Measurements from ENCODE around the gene SCN3A. TPM values are rescaled to one million over a fixed set of nuclear protein-coding genes. Genes with fewer than 3 reads are reported as not detected.

The SCN3A gene
- total and polyA plus RNA-seq, 2 of the 4 experiments (the other 2 are of a cell fraction) = 0.26 to 0.90 TPM

DNA sequence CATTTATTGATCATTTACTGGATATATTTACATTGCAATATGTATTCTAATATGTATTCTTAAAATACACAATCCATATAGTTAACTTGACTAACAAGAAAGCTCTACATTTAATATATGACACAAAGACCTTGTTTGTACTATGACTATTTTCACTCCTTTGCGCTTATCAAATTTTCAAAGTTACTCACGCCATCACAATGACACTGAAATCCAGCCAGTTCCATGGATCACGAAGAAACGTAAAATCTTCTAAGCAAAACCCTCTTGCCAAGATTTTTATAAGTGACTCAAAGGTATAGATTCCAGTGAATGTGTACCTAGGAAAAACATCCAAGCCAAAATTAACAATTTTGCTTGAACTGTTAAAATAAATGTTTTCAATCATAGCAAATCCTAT is 39.6 kb downstream of the SCN3A start:
- Histone ChIP-seq H2BK20ac (ENCODE audit: low read depth, low read length) (no peak overlapping the region), H2BK5ac (ENCODE audit: low read depth, low read length, poor library complexity, severe bottlenecking) (no peak overlapping the region), H3K4ac (ENCODE audit: low read depth, low read length) (no peak overlapping the region), H3K23ac (ENCODE audit: low read depth, low read length) (no peak overlapping the region), H2BK120ac (ENCODE audit: low read depth, low read length) (no peak overlapping the region), H4K5ac (ENCODE audit: low read depth, low read length) (no peak overlapping the region), H4K91ac (ENCODE audit: insufficient read depth, low read depth, low read length) (no peak overlapping the region), H4K8ac (ENCODE audit: low read depth in 2 of 2, low read length in 2 of 2) (no peak overlapping the region), H2BK15ac (ENCODE audit: low read depth, low read length) (no peak overlapping the region), H2AK5ac (ENCODE audit: low read depth, low read length) (no peak overlapping the region), H3K9ac (ENCODE audit: low read depth, low read length) (no peak overlapping the region), H2AFZ (replicated peaks; ENCODE audit: low read length, poor library complexity) (no peak overlapping the region), H3K4me1 (ENCODE audit: control insufficient read depth, insufficient read depth, low read length) (peaks cover 2% of the 10 kb centered on the region), H3K9me1 (ENCODE audit: insufficient read depth, low read length) (no peaks in the 10 kb centered on the region), H3K27me3 (ENCODE audit: control insufficient read depth, insufficient read depth, low read length) (no peaks in the 10 kb centered on the region), H3K14ac (replicated peaks; ENCODE audit: low read depth, low read length) (no peak overlapping the region), H3K79me1 (ENCODE audit: low read depth in 1 of 2, low read length in 2 of 2) (no peaks in the 10 kb centered on the region), H2AK9ac (replicated peaks; ENCODE audit: low read depth, low read length, poor library complexity) (no peak overlapping the region), H3K36me3 (ENCODE audit: control insufficient read depth, insufficient read depth, low read length) (no peaks in the 10 kb centered on the region), H3K27ac (ENCODE audit: insufficient read depth, low read length) (no peak overlapping the region), H3K4me2 (ENCODE audit: low read depth, low read length) (no peak overlapping the region), H3K18ac (ENCODE audit: low read depth, low read length) (no peak overlapping the region), H4K20me1 (ENCODE audit: insufficient read depth, low read length) (no peaks in the 10 kb centered on the region), H3K4me3 (ENCODE audit: insufficient read depth, low read depth, low read length) (no peak overlapping the region), H3K9me3 (ENCODE audit: control insufficient read depth, insufficient read depth, low read length) (no peaks in the 10 kb centered on the region), H3K56ac (ENCODE audit: extremely low read depth, insufficient read depth, low read length) (no peak overlapping the region)
- no TSS peak for BruUV-seq (replicated peaks)
- ATAC-seq (ENCODE audit: low read depth) (no peak), DNase-seq (peak; percentile 13)
- dilution Hi-C loops (cut with HindIII; ENCODE audit: low sequenced_read_pairs, unreplicated experiment) = no loop called here
- in situ Hi-C loops (cut with MboI; ENCODE audit: low sequenced_read_pairs) = no loop called here
- TF ChIP-seq ELK1 (IDR thresholded peaks at IDR 0.05; ENCODE audit: borderline replicate concordance, low read depth, low read length) = no peak
- TF ChIP-seq, protein P1, sequence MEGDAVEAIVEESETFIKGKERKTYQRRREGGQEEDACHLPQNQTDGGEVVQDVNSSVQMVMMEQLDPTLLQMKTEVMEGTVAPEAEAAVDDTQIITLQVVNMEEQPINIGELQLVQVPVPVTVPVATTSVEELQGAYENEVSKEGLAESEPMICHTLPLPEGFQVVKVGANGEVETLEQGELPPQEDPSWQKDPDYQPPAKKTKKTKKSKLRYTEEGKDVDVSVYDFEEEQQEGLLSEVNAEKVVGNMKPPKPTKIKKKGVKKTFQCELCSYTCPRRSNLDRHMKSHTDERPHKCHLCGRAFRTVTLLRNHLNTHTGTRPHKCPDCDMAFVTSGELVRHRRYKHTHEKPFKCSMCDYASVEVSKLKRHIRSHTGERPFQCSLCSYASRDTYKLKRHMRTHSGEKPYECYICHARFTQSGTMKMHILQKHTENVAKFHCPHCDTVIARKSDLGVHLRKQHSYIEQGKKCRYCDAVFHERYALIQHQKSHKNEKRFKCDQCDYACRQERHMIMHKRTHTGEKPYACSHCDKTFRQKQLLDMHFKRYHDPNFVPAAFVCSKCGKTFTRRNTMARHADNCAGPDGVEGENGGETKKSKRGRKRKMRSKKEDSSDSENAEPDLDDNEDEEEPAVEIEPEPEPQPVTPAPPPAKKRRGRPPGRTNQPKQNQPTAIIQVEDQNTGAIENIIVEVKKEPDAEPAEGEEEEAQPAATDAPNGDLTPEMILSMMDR (conservative IDR thresholded peaks at IDR 0.05; ENCODE audit: low read depth, low read length) = no peak
- TF ChIP-seq SMC3 (IDR thresholded peaks at IDR 0.05; ENCODE audit: low read depth, low read length) = no peak
- TF ChIP-seq NFE2L2 (IDR thresholded peaks at IDR 0.05; ENCODE audit: low read depth, low read length) = no peak
- no peak for TF ChIP-seq CEBPB (IDR thresholded peaks at IDR 0.05; ENCODE audit: low read depth, low read length)
- no peak for TF ChIP-seq MAZ (IDR thresholded peaks at IDR 0.05; ENCODE audit: borderline replicate concordance, low read depth, low read length)
- TF ChIP-seq RAD21 (IDR thresholded peaks at IDR 0.05; ENCODE audit: low read length) = no peak
- TF ChIP-seq, protein P2, sequence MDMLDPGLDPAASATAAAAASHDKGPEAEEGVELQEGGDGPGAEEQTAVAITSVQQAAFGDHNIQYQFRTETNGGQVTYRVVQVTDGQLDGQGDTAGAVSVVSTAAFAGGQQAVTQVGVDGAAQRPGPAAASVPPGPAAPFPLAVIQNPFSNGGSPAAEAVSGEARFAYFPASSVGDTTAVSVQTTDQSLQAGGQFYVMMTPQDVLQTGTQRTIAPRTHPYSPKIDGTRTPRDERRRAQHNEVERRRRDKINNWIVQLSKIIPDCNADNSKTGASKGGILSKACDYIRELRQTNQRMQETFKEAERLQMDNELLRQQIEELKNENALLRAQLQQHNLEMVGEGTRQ (IDR thresholded peaks at IDR 0.05; ENCODE audit: low read depth, low read length) = no peak
- no peak for TF ChIP-seq POLR2A (IDR thresholded peaks at IDR 0.05; ENCODE audit: low read depth, low read length)
- no peak for TF ChIP-seq RFX5 (IDR thresholded peaks at IDR 0.05; ENCODE audit: low read depth, low read length)
- no peak for TF ChIP-seq BHLHE40 (IDR thresholded peaks at IDR 0.05; ENCODE audit: low read depth, low read length)
- no peak for TF ChIP-seq MXI1 (IDR thresholded peaks at IDR 0.05; ENCODE audit: borderline replicate concordance, low read depth, low read length)
- TF ChIP-seq CHD1 (IDR thresholded peaks at IDR 0.05; ENCODE audit: low read depth, low read length) = no peak
- no peak for TF ChIP-seq MAFK (IDR thresholded peaks at IDR 0.05; ENCODE audit: low read depth, low read length)
- TF ChIP-seq FOS (IDR thresholded peaks at IDR 0.05; ENCODE audit: low read depth, low read length) = no peak
- no peak for TF ChIP-seq RCOR1 (IDR thresholded peaks at IDR 0.05; ENCODE audit: insufficient replicate concordance, low read length)
- CTCF ChIA-PET = no interaction called here
- intact Hi-C loops (cut with micrococcal nuclease) = no loop called here
- WGBS, 2 experiments (ENCODE audit: extremely low coverage in 2 of 2, insufficient read length in 1 of 2) = no CpG with 5 or more reads among the region's 4 CpGs
- POLR2A ChIA-PET (ENCODE audit: unreplicated experiment) = no interaction called here

All from IMR-90 (cell line).